K562 (cell line): ENCODE measurements around the gene C1QTNF8. TPM values are rescaled to one million over a fixed set of nuclear protein-coding genes. Genes with fewer than 3 reads are reported as not detected.

Source experiments
- BHLHE40 ChIP-seq: IDR thresholded peaks from 2 replicates; pipeline ENCODE4 v1.6.1; 2011; ENCODE audit warnings: low read length, improper control_type of control experiment
- CREB1 ChIP-seq, 2 experiments: sonication (generic) in 1 of 2; formaldehyde crosslinking in 1 of 2; IDR thresholded peaks; 2 replicates each; pipeline versions ENCODE4 v1.6.1 to v1.8.0; 2012 to 2022; ENCODE audit warnings: inconsistent platforms in 1 of 2, mild to moderate bottlenecking in 1 of 2, missing genetic modification reagents in 1 of 2, moderate library complexity in 1 of 2
- CXXC5 ChIP-seq: fragments of 250-450 bp; sonication (Bioruptor Pico); IDR thresholded peaks from 2 replicates; pipeline ENCODE4 v1.8.0; 2022; ENCODE audit warnings: inconsistent platforms, mild to moderate bottlenecking, moderate library complexity
- MGA ChIP-seq: fragments of 450-650 bp; IDR thresholded peaks from 2 replicates; pipeline ENCODE4 v1.6.1; 2016; ENCODE audit warnings: mild to moderate bottlenecking, moderate library complexity
- REST ChIP-seq, 2 experiments: fragments of 450-650 bp; formaldehyde crosslinking in 1 of 2; IDR thresholded peaks; 2 replicates each; pipeline versions ENCODE4 v1.4.0 to v1.6.1; 2014 to 2020; ENCODE audit warnings: mild to moderate bottlenecking in 2 of 2, borderline replicate concordance in 1 of 2, low read depth in 1 of 2
- SRSF7 ChIP-seq: fragments of 200-400 bp; formaldehyde crosslinking; optimal IDR thresholded peaks from 2 replicates; pipeline ENCODE3; 2017; ENCODE audit warnings: mild to moderate bottlenecking, low read depth, low read length
- ZBTB7A ChIP-seq: IDR thresholded peaks from 2 replicates; pipeline ENCODE4 v1.6.1; 2011; ENCODE audit warnings: low read depth, mild to moderate bottlenecking, low read length, moderate library complexity, borderline replicate concordance; ENCODE audit not compliant: control insufficient read depth
- polyA plus RNA-seq, 8 experiments: library from polyadenylated mRNA; depleted of rRNA in 4 of 8; stranded (reverse) in 5 of 8; unstranded in 3 of 8; fragments of >200 nt; fragmentation: Nextera tagmentation in 2 of 8; fragmentation: Illumina TruSeq in 1 of 8; extraction: Ambion mirVana in 2 of 8; extraction: Trizol in 1 of 8; gene quantifications; 2 replicates each; pipeline versions ENCODE4 v1.2.1 to v1.2.3, GENCODE V29; 2011 to 2014; ENCODE audit warnings: inconsistent platforms in 1 of 8, missing spikeins in 1 of 8
- total RNA-seq, 7 experiments: library from RNA; depleted of rRNA in 6 of 7; stranded (reverse); fragments of >200 nt in 6 of 7; fragmentation: Illumina TruSeq in 2 of 7; extraction: Trizol in 2 of 7; gene quantifications; 2 replicates each; pipeline versions ENCODE4 v1.2.1 to v1.2.3, GENCODE V29; 2011 to 2021; ENCODE audit warnings: low replicate concordance in 1 of 7

C1QTNF8 gene
- total and polyA plus RNA-seq, 9 of the 15 experiments (the other 6 are each of a cell fraction or from before 2014, with no cell fraction given): not detected

- TF ChIP-seq MGA (peak; percentile 73), BHLHE40 (peak; percentile 38; the same call in 1 of the 2 replicates), CXXC5 (CRISPR knock-in tag) (no peak), REST (IDR thresholded peaks at IDR 0.05; ENCODE audit: borderline replicate concordance) (0 out of 2 replicates have a peak, but pooled peaks have one; percentile 24), REST (CRISPR knock-in tag; IDR thresholded peaks at IDR 0.05; ENCODE audit: low read depth) (no peak), CREB1 (IDR thresholded peaks at IDR 0.05) (no peak), CREB1 (CRISPR knock-in tag; IDR thresholded peaks at IDR 0.05) (peak; percentile 49; the same call in 1 of the 2 replicates), SRSF7 (no peak), ZBTB7A (no peak)
These were observed 41.6 kb upstream of the C1QTNF8 start (continued) for GRCh38 chr16:1137604-1138003.
